Ovary (tissue), 9 donors: ENCODE measurements around the gene ZFC3H1. TPM values are rescaled to one million over a fixed set of nuclear protein-coding genes. Genes with fewer than 3 reads are reported as not detected.

Experiments used
- DNase-seq, 5 donors: peaks; one replicate each; pipeline ENCODE4 v3.0.0-alpha.2; 2019 to 2020
- H3K27ac ChIP-seq, 2 donors: fragments of 200-600 bp; one replicate each; pipeline versions ENCODE4 v1.5.1 to v1.8.0; 2019 to 2022
- H3K27me3 ChIP-seq: fragments of 200-600 bp; one replicate; pipeline ENCODE4 v1.8.0; 2022
- H3K36me3 ChIP-seq: fragments of 200-600 bp; sonication (generic); one replicate; pipeline ENCODE4 v1.5.1; 2019
- H3K4me1 ChIP-seq: one replicate; pipeline ENCODE4 v1.8.1; 2013; ENCODE audit warnings: mild to moderate bottlenecking, moderate library complexity; ENCODE audit not compliant: insufficient read depth
- H3K4me3 ChIP-seq: fragments of 200-600 bp; sonication (generic); one replicate; pipeline ENCODE4 v1.5.1; 2017
- H3K9me3 ChIP-seq, 2 donors: fragments of 200-600 bp in 1 of 2; sonication (generic) in 1 of 2; one replicate each; pipeline versions ENCODE4 v1.5.1 to v1.8.1; 2013 to 2019; ENCODE audit warnings: mild to moderate bottlenecking in 1 of 2, moderate library complexity in 1 of 2
- CTCF ChIP-seq, 3 donors: fragments of 450-650 bp in 2 of 3; fragments of 200-600 bp in 1 of 3; IDR thresholded peaks; one replicate each; pipeline versions ENCODE4 v1.5.1 to v1.8.0; 2016 to 2022; ENCODE audit warnings: antibody characterized with exemption in 3 of 3, mild to moderate bottlenecking in 1 of 3
- EP300 ChIP-seq: sonication (generic); formaldehyde crosslinking; IDR thresholded peaks from one replicate; pipeline ENCODE4 v1.6.1; 2017; ENCODE audit warnings: antibody characterized with exemption
- POLR2A ChIP-seq: fragments of 450-650 bp; IDR thresholded peaks from one replicate; pipeline ENCODE4 v1.6.1; 2017; ENCODE audit warnings: antibody characterized with exemption, mild to moderate bottlenecking, moderate library complexity
- WGBS, 3 donors: extraction: QIAGEN DNeasy Blood & Tissue Kit in 1 of 3; methylation state at CpG; one replicate each; pipeline versions ENCODE4 v1.1.5 to v1.1.7; 2013 to 2017; 5-methylcytosine and 5-hydroxymethylcytosine counted together
- intact Hi-C, 4 donors: fragments of 100-400 bp; cut with DNase I; formaldehyde crosslinking; loops; one replicate each; pipeline versions ENCODE4 v1.11.0 to v1.15.1; 2022 to 2023
- polyA plus RNA-seq, 2 donors: library from polyadenylated mRNA; stranded (reverse); fragments of 200-250 nt in 1 of 2; fragments of 350-450 nt in 1 of 2; fragmentation: Illumina TruSeq in 1 of 2; extraction: RNeasy Lipid Tissue Mini Kit (QIAGEN cat#74804) in 1 of 2; gene quantifications; one replicate each; pipeline ENCODE4 v1.2.3, GENCODE V29; 2013 to 2014
- total RNA-seq, 7 donors: library from RNA; depleted of rRNA in 2 of 7; stranded (reverse); fragments of >200 nt in 2 of 7; fragmentation: NEBNext Ultra II Directional in 3 of 7; extraction: Animal tissue kit (Norgen Biotek cat#: 25700) in 3 of 7; gene quantifications; one replicate each; pipeline versions ENCODE4 v1.1.0 to v1.2.4, GENCODE V29; 2016 to 2023
- donor health status: DM: no; HTN: no; CAD: no; lungs with moderate emphysema.
- donor health status: DM: no; HTN: no; CAD: no.
- donor health status: Bipolar disorder and iron deficiency.
- donor health status: DM: yes; HTN: yes; CAD: no.
- donor health status: DM: no; HTN: no; CAD: no.
- donor health status: DM: yes; HTN: yes; CAD: no.

The ZFC3H1 gene
- total and polyA plus RNA-seq, 9 donors = 17.5 to 51.0 (median 42.3) TPM

DNA sequence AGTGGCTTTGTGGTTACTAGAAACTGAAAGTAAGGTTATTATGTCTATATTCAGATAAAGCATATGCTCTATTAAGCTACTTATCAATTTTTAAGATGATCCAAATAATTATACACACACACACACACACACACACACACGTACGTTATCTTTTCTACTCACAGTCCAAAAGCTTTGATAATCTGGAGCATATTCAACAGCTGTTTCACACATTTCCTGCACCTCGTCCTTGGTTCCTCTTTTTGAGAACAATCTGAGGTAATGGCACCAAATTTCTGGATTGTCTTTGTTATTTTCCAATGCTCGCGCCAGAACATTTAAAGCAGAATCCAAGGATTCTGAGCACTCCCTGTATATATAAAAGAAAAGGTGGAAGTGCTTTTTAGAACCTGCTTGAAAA is 37.5 kb downstream of the ZFC3H1 start:
- Histone ChIP-seq H3K36me3 (no peaks in the 10 kb centered on the region), H3K4me1 (peaks cover 2% of the 10 kb centered on the region), H3K27ac (no peak overlapping the region), H3K9me3 (no peaks in the 10 kb centered on the region), H3K4me3 (no peak overlapping the region), H3K27me3 (no peaks in the 10 kb centered on the region)
- 5 to 15% (median 14%) methylated on average over 5 of the region's 5 CpGs for WGBS, 3 donors
- intact Hi-C loops = no loop called here
- no peak for DNase-seq
- TF ChIP-seq CTCF (IDR thresholded peaks at IDR 0.05) (no peak), POLR2A (no peak), EP300 (no peak)

DNA sequence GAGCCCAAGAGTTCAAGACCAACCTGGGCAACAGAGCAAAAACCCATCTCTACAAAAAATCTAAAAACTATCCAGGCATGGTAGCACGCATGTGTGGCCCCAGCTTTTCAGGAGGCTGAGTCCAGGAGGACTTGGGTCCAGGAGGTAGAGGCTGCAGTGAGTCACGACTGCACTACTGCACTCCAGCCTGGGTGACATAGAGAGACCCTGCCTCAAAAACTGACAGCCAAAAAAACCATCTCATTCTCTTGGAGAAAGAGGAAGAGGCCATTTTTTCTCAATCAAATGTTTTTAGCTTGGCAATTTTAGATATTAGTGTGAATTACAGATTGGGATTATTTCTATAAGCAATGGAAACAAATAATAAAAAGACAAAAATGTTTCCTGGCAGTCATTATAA is 38.2 kb downstream of the ZFC3H1 start:
- intact Hi-C loops = no loop called here

GRCh38 chr12:71621938-71622337 is 41.7 kb downstream of the ZFC3H1 start:
- H3K4me1 ChIP-seq = peaks cover 2% of the 10 kb centered on the region
- WGBS, 3 donors = 91 to 100% (median 98%) methylated on average over 1 of the region's 1 CpG
- no peak for DNase-seq
- no peak overlapping the region for H3K27ac ChIP-seq
- intact Hi-C loops = no loop called here
- no peaks in the 10 kb centered on the region for H3K9me3 ChIP-seq
- H3K4me3 ChIP-seq = no peak overlapping the region
- H3K27me3 ChIP-seq = no peaks in the 10 kb centered on the region
- H3K36me3 ChIP-seq = no peaks in the 10 kb centered on the region
- TF ChIP-seq POLR2A (no peak), CTCF (IDR thresholded peaks at IDR 0.05) (no peak), EP300 (no peak)

More for the DNA sequence above, 38.2 kb downstream of the ZFC3H1 start:
- WGBS, 3 donors = 89 to 96% (median 93%) methylated on average over 2 of the region's 2 CpGs
- Histone ChIP-seq H3K27ac (no peak overlapping the region), H3K4me3 (no peak overlapping the region), H3K9me3 (no peaks in the 10 kb centered on the region), H3K27me3 (no peaks in the 10 kb centered on the region), H3K36me3 (no peaks in the 10 kb centered on the region), H3K4me1 (peaks cover 2% of the 10 kb centered on the region)
- DNase-seq = no peak
- TF ChIP-seq POLR2A (no peak), CTCF (IDR thresholded peaks at IDR 0.05) (no peak), EP300 (no peak)

DNA sequence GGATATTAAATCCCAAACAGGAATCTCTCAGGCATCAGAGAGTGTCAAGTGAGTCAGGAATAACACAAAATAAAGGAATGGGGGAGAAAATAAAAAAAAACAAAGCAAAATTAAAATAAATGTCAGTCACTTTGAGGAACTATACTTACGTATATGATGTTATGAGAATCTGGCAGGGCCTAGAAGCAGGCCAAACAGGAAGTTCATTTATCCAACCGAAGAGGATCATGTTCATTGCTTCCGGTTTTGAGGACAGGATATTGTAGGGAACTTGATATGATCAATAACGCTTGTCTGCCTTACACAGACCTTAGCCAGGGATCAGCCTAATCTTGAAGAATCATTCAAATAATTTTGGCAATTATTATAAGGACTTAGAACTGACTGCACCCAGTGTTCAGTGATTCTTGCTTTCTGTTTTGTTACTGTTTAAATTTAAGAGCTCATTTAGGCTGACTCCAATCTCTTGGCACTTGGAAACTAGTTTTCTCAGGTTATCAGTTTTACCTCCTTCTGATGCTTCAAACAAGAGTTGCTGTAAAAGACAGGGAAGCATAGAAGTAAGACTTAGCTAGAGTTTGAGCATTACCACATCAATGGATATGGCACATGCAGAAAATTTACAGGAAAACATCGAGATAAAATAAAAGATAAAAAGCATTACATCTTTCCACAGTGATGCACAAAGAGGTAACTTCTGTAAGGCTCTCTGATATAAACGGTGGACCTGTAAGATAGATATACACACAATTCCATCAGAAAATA is 53.4 kb downstream of the ZFC3H1 start:
- H3K9me3 ChIP-seq = no peaks in the 10 kb centered on the region
- WGBS, 3 donors = 83 to 89% (median 85%) methylated on average over 6 of the region's 6 CpGs
- intact Hi-C loops = no loop called here
- no peaks in the 10 kb centered on the region for H3K4me1 ChIP-seq
- H3K4me3 ChIP-seq = no peak overlapping the region
- no peak for DNase-seq
- no peaks in the 10 kb centered on the region for H3K36me3 ChIP-seq
- no peak overlapping the region for H3K27ac ChIP-seq
- no peaks in the 10 kb centered on the region for H3K27me3 ChIP-seq
- TF ChIP-seq EP300 = no peak
- TF ChIP-seq CTCF (IDR thresholded peaks at IDR 0.05) = no peak
- TF ChIP-seq POLR2A = no peak
